Kasumi-1 (cell line): Measurements from ENCODE around the gene PEAK3.

ENCODE experiments used
- DNase-seq, 2 experiments: peaks; one replicate each; lab custom pipeline; 2025; lab: John Stamatoyannopoulos, UW

The PEAK3 gene

DNA sequence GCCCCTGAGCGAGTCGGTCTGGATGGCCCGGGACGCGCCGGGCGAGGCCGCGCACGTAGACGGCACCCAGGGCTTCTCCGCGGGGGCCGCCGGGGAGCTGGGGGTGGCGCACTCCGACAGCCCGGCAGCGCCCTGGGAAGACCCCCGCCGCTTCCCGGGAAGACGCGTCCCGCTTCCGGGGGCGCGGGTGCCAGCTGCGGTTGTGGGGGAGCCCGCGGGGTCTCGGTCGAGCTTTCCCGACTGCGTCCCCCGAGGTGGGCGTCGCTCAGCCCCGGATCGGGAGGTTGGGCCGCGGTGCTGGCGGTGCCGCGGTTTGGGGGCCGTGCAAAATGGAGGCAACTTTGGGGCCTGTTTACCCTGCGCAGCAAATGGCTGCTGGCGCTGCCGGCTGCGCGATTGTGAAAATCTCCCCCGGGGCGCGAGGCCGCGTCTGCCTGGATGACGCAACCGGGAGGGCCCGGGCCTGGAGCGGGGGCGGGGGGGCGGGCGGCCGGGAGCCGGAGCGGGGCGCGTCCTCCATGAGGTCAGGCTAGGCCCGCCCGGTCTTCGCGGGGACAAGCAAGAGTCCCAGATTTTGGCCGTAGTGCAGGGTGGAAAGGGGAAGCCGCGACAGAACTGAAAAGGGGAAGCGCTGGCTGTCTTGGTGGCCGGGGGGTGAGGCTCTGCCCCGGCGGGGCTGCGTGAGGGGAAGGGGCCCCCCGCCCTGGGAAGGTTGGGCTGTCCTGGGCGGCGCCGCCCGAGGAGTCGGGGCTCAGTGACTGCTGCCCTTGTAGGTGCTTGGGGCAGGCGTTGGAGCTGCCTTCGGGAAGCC is 11.3 kb downstream of the PEAK3 start:
- DNase-seq, result peak; percentile 88 to 91

- DNase-seq, result no peak
Observed at GRCh38 chr19:2270157-2270422, 11.9 kb downstream of the PEAK3 start.

- DNase-seq, result peak; percentile 95 to 96
Observed at GRCh38 chr19:2269244-2270156, 12.5 kb downstream of the PEAK3 start.

- no peak for DNase-seq
Observed at GRCh38 chr19:2268861-2269243, 13.1 kb downstream of the PEAK3 start.

DNA sequence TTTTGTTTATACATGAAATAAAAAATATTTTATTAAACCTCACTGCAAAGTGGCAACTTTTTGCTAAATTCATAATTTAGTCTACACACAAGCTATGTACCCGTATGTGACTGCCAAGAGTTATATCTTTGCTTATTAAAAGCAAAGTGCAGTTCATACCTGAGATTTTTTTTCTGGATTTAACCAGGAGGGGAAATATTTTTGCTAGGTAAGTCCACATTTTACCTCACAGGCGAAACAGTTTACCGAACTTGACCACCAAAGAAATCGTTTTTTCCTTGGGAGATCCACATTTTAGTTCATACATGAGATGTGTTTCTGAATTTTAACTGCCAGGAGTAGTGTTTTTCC is 13.5 kb downstream of the PEAK3 start:
- no peak for DNase-seq

- DNase-seq, result peak; percentile 65 to 87
Observed at GRCh38 chr19:2266183-2266993, 15.6 kb downstream of the PEAK3 start.

DNA sequence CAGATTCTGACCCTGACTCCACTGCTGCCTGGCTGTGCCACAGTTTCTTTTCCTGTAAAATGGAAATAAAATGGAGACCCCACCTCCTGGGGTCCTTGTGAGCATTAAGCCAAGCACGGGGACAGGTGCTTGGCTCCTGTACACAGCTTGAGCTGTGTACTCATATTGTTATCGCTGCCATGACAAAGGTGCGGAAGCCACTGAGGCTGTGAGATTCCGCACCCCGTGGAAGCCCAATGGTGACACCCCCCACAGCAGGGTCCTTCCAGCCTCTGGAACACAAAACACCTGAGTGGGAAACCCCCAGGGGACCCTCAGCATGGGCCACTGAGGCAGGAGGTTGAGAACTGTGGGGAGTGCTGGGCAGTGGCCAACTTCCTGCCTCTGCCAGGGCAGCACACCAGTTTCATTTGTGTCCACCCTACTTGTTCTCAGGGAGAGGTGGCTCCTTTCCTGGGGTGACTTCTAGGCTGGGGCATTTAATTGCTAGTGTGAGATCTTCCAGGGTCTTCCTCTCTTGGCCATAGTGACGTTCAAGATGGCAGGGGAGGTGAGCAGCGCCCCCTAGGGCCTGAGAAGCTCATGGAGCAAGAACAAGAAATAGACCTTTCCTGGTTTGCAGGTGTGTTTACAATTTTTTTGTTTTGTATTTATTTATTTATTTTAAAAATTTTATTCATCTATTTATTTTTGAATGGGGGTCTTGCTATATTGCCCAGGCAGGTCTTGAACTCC is 20.4 kb downstream of the PEAK3 start:
- DNase-seq, result peak; percentile 40 to 47

- DNase-seq, result no peak
Observed at GRCh38 chr19:2260341-2260805, 21.6 kb downstream of the PEAK3 start.

GRCh38 chr19:2259336-2259735 is 22.6 kb downstream of the PEAK3 start:
- no peak for DNase-seq

DNA sequence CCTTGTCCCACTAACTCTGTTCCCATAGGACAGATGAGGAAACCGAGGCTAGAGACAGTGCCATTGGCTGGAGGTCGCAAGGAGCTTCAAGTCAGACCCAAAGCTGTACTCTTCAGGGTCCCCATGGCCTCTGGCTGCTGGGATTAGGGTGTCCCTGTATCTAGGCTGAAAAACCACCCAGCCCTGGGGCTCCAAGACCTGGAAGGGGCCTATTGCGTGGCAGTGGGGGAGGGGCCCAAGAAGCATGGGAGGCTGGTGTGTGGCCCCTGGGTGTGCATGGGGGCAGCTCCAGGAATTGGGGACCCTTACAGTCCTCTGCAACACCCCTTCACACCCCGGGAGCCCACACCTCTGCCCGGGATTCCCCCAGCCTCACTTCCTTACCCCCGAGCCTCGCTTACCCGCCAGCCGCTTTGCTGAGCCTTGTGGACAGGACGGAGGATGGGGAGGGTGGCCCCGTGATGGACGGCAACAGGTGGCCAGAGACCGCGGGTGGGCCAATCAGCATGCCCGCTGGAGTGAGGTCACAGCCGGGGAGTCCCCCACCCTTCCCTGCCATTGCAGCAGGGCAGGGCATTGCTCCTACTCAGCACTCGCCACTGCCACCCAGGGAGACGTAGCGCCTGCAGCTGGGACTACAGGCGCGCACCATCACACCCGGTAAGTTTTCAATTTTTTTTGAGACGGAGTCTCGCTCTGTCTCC is 25.8 kb downstream of the PEAK3 start, which contains the start of gene JSRP1:
Gene JSRP1, minus strand, starts transcription at position 436 of the 704 bp plus-strand sequence. CDS start 1,103 bp downstream, outside the sequence.
- DNase-seq, result no peak

DNA sequence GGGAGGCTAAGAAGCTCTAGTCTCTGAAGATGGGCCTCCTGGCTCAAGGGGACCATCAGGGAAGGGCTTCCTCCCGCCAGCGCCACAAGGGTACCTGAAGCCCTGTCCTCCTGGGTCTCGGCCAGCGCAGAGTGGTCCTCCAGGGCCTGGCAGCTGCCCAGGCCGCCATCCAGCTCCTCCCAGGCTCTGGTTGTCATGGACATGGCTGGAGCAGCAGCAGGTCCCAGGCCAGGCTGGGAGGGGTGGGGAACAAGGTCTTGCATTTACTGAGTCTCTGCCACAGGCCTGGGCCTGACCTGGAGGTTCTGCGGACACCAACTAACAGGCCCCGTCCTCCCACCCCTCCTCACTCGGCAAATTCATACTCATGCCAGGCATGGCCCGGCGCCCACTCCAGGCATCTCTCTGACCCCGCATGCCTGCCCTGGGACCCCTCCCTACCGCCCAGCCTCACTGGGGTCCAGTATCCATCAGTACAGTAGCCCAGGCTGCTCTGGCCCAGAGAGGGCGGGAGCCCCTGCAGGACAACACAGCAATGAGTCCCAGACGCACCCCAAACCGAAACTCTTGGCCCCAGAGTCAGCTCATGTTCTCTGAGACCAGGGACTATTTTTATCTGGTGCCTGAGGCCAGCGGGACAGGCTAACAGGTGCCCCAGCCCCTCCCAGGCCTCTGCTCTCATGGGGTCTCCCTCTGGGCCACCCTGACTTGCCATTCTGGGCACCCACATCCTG is 26.7 kb downstream of the PEAK3 start:
- DNase-seq, result no peak

- no peak for DNase-seq
Observed at GRCh38 chr19:2254064-2254872, 27.7 kb downstream of the PEAK3 start.

DNA sequence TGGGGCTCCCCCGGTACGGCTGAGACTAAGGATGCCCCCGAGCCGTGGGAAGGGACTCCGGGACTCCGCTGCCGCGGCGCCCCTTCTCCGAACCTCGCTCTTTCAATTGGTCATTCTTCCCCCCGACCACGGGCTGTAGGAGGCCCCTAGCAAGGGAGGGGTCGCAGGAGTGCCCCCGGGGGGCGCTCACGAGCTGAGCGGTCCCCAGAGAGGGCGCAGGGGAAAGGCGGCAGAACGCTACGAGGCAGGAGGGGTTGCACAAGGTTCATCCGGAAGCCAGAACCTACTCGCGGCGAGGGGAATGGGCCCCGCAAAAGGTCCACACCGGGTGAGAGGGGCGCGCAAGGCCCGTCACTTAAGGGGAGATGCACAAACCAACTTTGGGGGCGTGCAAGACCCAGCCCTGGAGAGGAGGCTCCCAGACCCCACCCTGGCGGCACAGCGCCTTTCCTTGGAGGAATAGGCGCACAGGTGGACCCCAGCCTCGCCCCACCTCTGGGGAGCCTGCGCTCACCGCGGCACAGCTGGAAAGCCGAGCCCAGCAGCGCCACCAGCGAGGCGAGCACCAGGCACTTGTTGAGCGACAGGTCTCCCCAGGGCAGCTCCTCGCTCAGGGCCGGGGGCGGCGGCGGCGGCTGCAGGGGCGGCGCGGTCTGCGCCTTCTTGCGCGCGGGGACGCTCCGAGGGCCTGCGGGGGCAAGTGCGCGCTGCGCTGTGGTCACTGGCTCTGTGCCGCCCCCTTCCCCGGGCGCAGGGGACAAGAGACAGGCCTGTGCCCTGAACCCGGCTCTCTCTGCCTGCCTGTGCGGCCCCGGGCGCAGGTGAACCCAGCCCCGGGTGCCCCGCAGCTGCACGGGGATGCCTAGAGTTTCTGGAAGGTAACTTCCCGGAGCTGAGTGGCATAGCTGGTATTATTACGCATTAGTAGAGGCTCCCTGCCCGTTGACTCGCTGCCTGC is 28.6 kb downstream of the PEAK3 start:
- peak; percentile 53 to 56 for DNase-seq

- no peak for DNase-seq
Observed at GRCh38 chr19:2252797-2253105, 29.2 kb downstream of the PEAK3 start.

GRCh38 chr19:2252055-2252796 is 29.7 kb downstream of the PEAK3 start:
- peak; percentile 18 to 37 for DNase-seq

DNA sequence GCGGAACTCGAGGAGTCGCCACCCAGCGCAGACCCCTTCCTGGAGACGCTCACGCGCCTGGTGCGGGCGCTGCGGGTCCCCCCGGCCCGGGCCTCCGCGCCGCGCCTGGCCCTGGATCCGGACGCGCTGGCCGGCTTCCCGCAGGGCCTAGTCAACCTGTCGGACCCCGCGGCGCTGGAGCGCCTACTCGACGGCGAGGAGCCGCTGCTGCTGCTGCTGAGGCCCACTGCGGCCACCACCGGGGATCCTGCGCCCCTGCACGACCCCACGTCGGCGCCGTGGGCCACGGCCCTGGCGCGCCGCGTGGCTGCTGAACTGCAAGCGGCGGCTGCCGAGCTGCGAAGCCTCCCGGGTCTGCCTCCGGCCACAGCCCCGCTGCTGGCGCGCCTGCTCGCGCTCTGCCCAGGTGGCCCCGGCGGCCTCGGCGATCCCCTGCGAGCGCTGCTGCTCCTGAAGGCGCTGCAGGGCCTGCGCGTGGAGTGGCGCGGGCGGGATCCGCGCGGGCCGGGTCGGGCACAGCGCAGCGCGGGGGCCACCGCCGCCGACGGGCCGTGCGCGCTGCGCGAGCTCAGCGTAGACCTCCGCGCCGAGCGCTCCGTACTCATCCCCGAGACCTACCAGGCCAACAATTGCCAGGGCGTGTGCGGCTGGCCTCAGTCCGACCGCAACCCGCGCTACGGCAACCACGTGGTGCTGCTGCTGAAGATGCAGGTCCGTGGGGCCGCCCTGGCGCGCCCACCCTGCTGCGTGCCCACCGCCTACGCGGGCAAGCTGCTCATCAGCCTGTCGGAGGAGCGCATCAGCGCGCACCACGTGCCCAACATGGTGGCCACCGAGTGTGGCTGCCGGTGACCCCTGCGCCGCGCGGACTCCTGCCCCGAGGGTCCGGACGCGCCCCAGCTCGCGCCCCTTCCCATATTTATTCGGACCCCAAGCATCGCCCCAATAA is 30.6 kb downstream of the PEAK3 start:
- DNase-seq, result no peak

DNA sequence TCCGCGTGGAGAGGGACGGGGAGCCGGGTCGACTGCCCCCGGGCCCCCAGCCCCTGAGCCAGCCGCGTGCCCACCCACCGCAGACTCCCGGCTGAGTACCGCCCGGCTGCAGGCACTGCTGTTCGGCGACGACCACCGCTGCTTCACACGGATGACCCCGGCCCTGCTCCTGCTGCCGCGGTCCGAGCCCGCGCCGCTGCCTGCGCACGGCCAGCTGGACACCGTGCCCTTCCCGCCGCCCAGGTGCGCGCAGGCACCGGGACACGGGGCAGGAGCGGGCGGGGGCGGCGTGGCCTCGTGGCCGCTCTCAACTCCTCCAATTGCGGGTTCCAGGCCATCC is 31.2 kb downstream of the PEAK3 start:
- DNase-seq, result no peak
